WTC11 (cell line): ENCODE measurements around the gene PGS1. TPM values are rescaled to one million over a fixed set of nuclear protein-coding genes. Genes with fewer than 3 reads are reported as not detected.
A peak's percentile ranks its signal among the peaks of the same experiment; 100 is the strongest.

Experiments
- ATAC-seq: fragments of 200-7000 bp; cut with Tn5 transposase; 2 replicates; pipeline ENCODE4 v1.10.0; 2021; ENCODE audit warnings: mild to moderate bottlenecking, moderate library complexity
- CTCF ChIA-PET: fragments of 300-600 bp; sonication (Branson Sonifier 250); formaldehyde crosslinking; loops from one replicate; lab custom pipeline; 2021; ENCODE audit warnings: antibody characterized with exemption; lab: Charles Lee
- POLR2A ChIA-PET: fragments of 350-600 bp; sonication (Branson Sonifier 250); formaldehyde crosslinking; loops from one replicate; lab custom pipeline; 2021; ENCODE audit warnings: antibody characterized with exemption; lab: Charles Lee
- DNase-seq: peaks from one replicate; pipeline ENCODE4 v3.0.0; 2021; ENCODE audit warnings: low spot score
- H3K27ac Mint-ChIP-seq: 2 replicates; pipeline ENCODE4 v1.8.0; 2021; ENCODE audit warnings: mixed read lengths
- H3K27me3 Mint-ChIP-seq: 2 replicates; pipeline ENCODE4 v1.8.0; 2021; ENCODE audit warnings: low read depth, mild to moderate bottlenecking, moderate library complexity, mixed read lengths
- H3K36me3 Mint-ChIP-seq: 2 replicates; pipeline ENCODE4 v1.8.0; 2021; ENCODE audit warnings: mixed read lengths
- H3K4me1 Mint-ChIP-seq: 2 replicates; pipeline ENCODE4 v1.8.0; 2022; ENCODE audit warnings: mixed read lengths
- H3K4me3 Mint-ChIP-seq: 2 replicates; pipeline ENCODE4 v1.8.0; 2021; ENCODE audit warnings: mild to moderate bottlenecking, moderate library complexity, mixed read lengths
- H3K9me3 Mint-ChIP-seq: 2 replicates; pipeline ENCODE4 v1.8.0; 2021; ENCODE audit warnings: mixed read lengths
- ATF3 ChIP-seq: sonication (generic); formaldehyde crosslinking; conservative IDR thresholded peaks from 2 replicates; pipeline ENCODE4 v1.8.1; 2022; ENCODE audit warnings: mild to moderate bottlenecking, missing genetic modification reagents
- CDX4 ChIP-seq: fragments of 250-450 bp; sonication (Bioruptor Pico); IDR thresholded peaks from 2 replicates; pipeline ENCODE4 v1.9.0; 2021; ENCODE audit warnings: moderate library complexity, mild to moderate bottlenecking, inconsistent platforms, borderline replicate concordance
- CTCF ChIP-seq: fragments of 200-600 bp; IDR thresholded peaks from 2 replicates; pipeline ENCODE4 v1.8.0; 2022; ENCODE audit warnings: antibody characterized with exemption
- E2F1 ChIP-seq: sonication (generic); formaldehyde crosslinking; IDR thresholded peaks from 2 replicates; pipeline ENCODE4 v1.8.0; 2022; ENCODE audit warnings: mild to moderate bottlenecking, missing genetic modification reagents
- FOXP4 ChIP-seq: sonication (generic); formaldehyde crosslinking; IDR thresholded peaks from 2 replicates; pipeline ENCODE4 v1.8.0; 2022; ENCODE audit warnings: mild to moderate bottlenecking, missing genetic modification reagents
- IRF1 ChIP-seq: sonication (generic); formaldehyde crosslinking; IDR thresholded peaks from 2 replicates; pipeline ENCODE4 v1.8.0; 2023; ENCODE audit warnings: missing genetic modification reagents
- JAZF1 ChIP-seq: fragments of 250-450 bp; sonication (Bioruptor Pico); IDR thresholded peaks from 2 replicates; pipeline ENCODE4 v1.9.0; 2021; ENCODE audit warnings: moderate library complexity, mild to moderate bottlenecking, inconsistent platforms
- MAX ChIP-seq: sonication (generic); formaldehyde crosslinking; IDR thresholded peaks from 2 replicates; pipeline ENCODE4 v1.8.0; 2022; ENCODE audit warnings: mild to moderate bottlenecking, missing genetic modification reagents
- NFYB ChIP-seq: sonication (generic); formaldehyde crosslinking; conservative IDR thresholded peaks from 2 replicates; pipeline ENCODE4 v1.8.0; 2022; ENCODE audit warnings: low read depth, missing genetic modification reagents
- NR2C2 ChIP-seq: sonication (generic); formaldehyde crosslinking; IDR thresholded peaks from 2 replicates; pipeline ENCODE4 v1.8.0; 2022; ENCODE audit warnings: mild to moderate bottlenecking, missing genetic modification reagents
- RELA ChIP-seq: sonication (generic); formaldehyde crosslinking; IDR thresholded peaks from 2 replicates; pipeline ENCODE4 v1.8.1; 2022; ENCODE audit warnings: missing genetic modification reagents, mild to moderate bottlenecking, borderline replicate concordance
- SMAD3 ChIP-seq: sonication (generic); formaldehyde crosslinking; IDR thresholded peaks from 2 replicates; pipeline ENCODE4 v1.8.0; 2022; ENCODE audit warnings: missing genetic modification reagents, mild to moderate bottlenecking, borderline replicate concordance
- STAT6 ChIP-seq: sonication (generic); formaldehyde crosslinking; conservative IDR thresholded peaks from 2 replicates; pipeline ENCODE4 v1.8.1; 2023; ENCODE audit warnings: mild to moderate bottlenecking, low read depth, missing genetic modification reagents, moderate library complexity
- TP53 ChIP-seq: sonication (generic); formaldehyde crosslinking; IDR thresholded peaks from 2 replicates; pipeline ENCODE4 v1.8.1; 2023; ENCODE audit warnings: mild to moderate bottlenecking, missing genetic modification reagents
- ZNF219 ChIP-seq: sonication (generic); formaldehyde crosslinking; IDR thresholded peaks from 2 replicates; pipeline ENCODE4 v1.8.0; 2023; ENCODE audit warnings: missing genetic modification reagents, mild to moderate bottlenecking, borderline replicate concordance
- ZNF317 ChIP-seq: sonication (generic); formaldehyde crosslinking; IDR thresholded peaks from 2 replicates; pipeline ENCODE4 v1.8.1; 2023; ENCODE audit warnings: low read depth, mild to moderate bottlenecking, moderate library complexity, missing genetic modification reagents, borderline replicate concordance
- ZNF532 ChIP-seq: fragments of 250-450 bp; sonication (Bioruptor Pico); IDR thresholded peaks from 2 replicates; pipeline ENCODE4 v1.9.0; 2021; ENCODE audit warnings: mild to moderate bottlenecking, borderline replicate concordance
- total RNA-seq: library from RNA; stranded (reverse); gene quantifications from 3 replicates; pipeline ENCODE4 v1.2.3, GENCODE V29; 2021

The PGS1 gene
- total RNA-seq, 1 experiment from 2014 or later = 51.4 TPM

- TF ChIP-seq RELA (CRISPR knock-in tag) (no peak), CDX4 (CRISPR knock-in tag) (no peak), TP53 (CRISPR knock-in tag) (no peak), NR2C2 (no peak), ZNF219 (no peak), IRF1 (no peak), CTCF (no peak), SMAD3 (CRISPR knock-in tag) (no peak), STAT6 (CRISPR knock-in tag) (no peak), NFYB (CRISPR knock-in tag) (no peak), MAX (CRISPR knock-in tag) (no peak), ZNF317 (CRISPR knock-in tag) (no peak), JAZF1 (CRISPR knock-in tag) (no peak), ZNF532 (CRISPR knock-in tag) (no peak)
- H3K27ac Mint-ChIP-seq = peak overlapping the region; percentile 36; the same call in 1 of the 2 replicates
- ATAC-seq (no peak), DNase-seq (no peak)
- POLR2A ChIA-PET = no interaction called here
- no peaks in the 10 kb centered on the region for H3K4me1 Mint-ChIP-seq
- H3K27me3 Mint-ChIP-seq = no peaks in the 10 kb centered on the region
- no peak overlapping the region for H3K4me3 Mint-ChIP-seq
- CTCF ChIA-PET = interaction anchor here (1.3 to 1.7 kb wide), 2 partner anchors 30 to 45 kb away, joined by 3 to 6 read pairs; no protein-coding TSS in a partner anchor
- H3K36me3 Mint-ChIP-seq = peaks cover 5% of the 10 kb centered on the region; the same call in 1 of the 2 replicates
- peaks cover 10% of the 10 kb centered on the region for H3K9me3 Mint-ChIP-seq
Observed at GRCh38 chr17:78451753-78452152, 73.3 kb downstream of the PGS1 start.

GRCh38 chr17:78454346-78454745, 75.9 kb downstream of the PGS1 start:
- Mint-ChIP-seq H3K27me3 (no peaks in the 10 kb centered on the region), H3K27ac (peak overlapping the region; percentile 53; the same call in 1 of the 2 replicates), H3K9me3 (no peaks in the 10 kb centered on the region), H3K36me3 (no peaks in the 10 kb centered on the region), H3K4me3 (no peak overlapping the region), H3K4me1 (no peaks in the 10 kb centered on the region)
- no peak for DNase-seq
- ChIA-PET CTCF (no interaction called here), POLR2A (no interaction called here)
- TF ChIP-seq CDX4 (CRISPR knock-in tag) = no peak
- no peak for TF ChIP-seq FOXP4 (CRISPR knock-in tag)
- TF ChIP-seq NFYB (CRISPR knock-in tag) = no peak
- no peak for TF ChIP-seq ATF3 (CRISPR knock-in tag)
- no peak for TF ChIP-seq E2F1 (CRISPR knock-in tag)
- no peak for ATAC-seq
